ENCODE measurements around the gene THAP4. TPM values are rescaled to one million over a fixed set of nuclear protein-coding genes. Genes with fewer than 3 reads are reported as not detected.

The THAP4 gene
- total RNA-seq, 3 donors from 2014 or later (not counting 1 experiment from before 2014, with no cell fraction given), result 19.8 to 29.2 (median 27.8) TPM

DNA sequence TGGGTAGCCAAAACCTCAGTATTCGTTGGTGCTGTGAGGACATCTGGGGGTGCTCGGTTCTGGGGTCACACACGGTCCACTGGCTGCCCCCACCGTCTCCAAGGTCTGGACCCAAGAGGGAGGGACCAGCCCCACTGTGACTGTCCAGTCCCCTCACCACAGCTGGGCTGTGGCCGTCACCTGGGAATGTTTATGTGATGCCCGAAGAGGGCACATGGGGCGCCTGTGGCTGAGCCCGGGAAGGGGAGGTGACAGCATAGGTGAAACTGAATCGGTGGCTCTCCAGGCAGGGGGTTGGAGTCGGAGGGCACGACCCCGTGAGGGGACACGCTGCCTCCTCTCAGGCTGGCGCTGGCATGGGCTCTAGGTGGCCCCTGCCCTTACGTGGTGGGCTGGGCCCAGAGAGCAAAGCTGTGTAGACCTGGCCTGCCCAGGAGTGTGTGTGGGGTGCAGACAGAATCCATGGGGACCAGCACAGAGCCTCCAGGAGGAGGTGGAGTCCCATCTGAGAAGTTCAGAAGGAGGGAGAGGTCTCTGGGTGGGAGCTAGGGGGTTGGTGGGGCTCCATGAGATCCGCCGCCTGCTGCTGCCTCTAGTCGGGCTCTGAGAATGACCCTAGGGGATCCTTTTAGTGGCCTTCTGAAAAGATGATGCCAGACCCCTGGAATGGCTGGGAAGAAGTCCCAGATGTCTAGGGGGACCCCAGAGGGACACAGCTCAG, 76.6 kb downstream of the THAP4 start:
- peaks cover 5 to 14% of the 10 kb centered on the region in 2 donors for H3K4me1 Mint-ChIP-seq
- peaks cover 12 to 16% of the 10 kb centered on the region in 2 donors for H3K27me3 Mint-ChIP-seq (ENCODE audit: low read depth in 2 of 2)
- H3K4me3 Mint-ChIP-seq, result peak overlapping the region; percentile 86
- no peak overlapping the region for H3K27ac Mint-ChIP-seq
- DNase-seq (no peak), ATAC-seq (no peak)
- Histone ChIP-seq H3K9me3 (ENCODE audit: control insufficient read depth, insufficient read depth, low read length) (peaks cover 3% of the 10 kb centered on the region), H3K27ac (ENCODE audit: low read length) (no peak overlapping the region), H3K36me3 (ENCODE audit: control insufficient read depth, insufficient read depth, low read length) (no peaks in the 10 kb centered on the region), H3K4me1 (ENCODE audit: control insufficient read depth, insufficient read depth, low read length) (peaks cover 21% of the 10 kb centered on the region), H3K27me3 (ENCODE audit: control insufficient read depth, insufficient read depth, low read length) (peaks cover 13% of the 10 kb centered on the region), H3K4me3 (ENCODE audit: low read length) (no peak overlapping the region)
- intact Hi-C loops (cut with micrococcal nuclease), result no loop called here
- WGBS (ENCODE audit: insufficient coverage), result 87% methylated on average over 18 of the region's 18 CpGs
- TF ChIP-seq, protein P1, sequence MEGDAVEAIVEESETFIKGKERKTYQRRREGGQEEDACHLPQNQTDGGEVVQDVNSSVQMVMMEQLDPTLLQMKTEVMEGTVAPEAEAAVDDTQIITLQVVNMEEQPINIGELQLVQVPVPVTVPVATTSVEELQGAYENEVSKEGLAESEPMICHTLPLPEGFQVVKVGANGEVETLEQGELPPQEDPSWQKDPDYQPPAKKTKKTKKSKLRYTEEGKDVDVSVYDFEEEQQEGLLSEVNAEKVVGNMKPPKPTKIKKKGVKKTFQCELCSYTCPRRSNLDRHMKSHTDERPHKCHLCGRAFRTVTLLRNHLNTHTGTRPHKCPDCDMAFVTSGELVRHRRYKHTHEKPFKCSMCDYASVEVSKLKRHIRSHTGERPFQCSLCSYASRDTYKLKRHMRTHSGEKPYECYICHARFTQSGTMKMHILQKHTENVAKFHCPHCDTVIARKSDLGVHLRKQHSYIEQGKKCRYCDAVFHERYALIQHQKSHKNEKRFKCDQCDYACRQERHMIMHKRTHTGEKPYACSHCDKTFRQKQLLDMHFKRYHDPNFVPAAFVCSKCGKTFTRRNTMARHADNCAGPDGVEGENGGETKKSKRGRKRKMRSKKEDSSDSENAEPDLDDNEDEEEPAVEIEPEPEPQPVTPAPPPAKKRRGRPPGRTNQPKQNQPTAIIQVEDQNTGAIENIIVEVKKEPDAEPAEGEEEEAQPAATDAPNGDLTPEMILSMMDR (IDR thresholded peaks at IDR 0.05), result no peak
- H3K36me3 Mint-ChIP-seq, result peaks cover 9% of the 10 kb centered on the region
- peaks cover 0 to 4% of the 10 kb centered on the region in 2 donors for H3K9me3 Mint-ChIP-seq

- no peaks in the 10 kb centered on the region for H3K36me3 ChIP-seq (ENCODE audit: control insufficient read depth, insufficient read depth, low read length)
- intact Hi-C loops (cut with micrococcal nuclease), result no loop called here
- H3K9me3 Mint-ChIP-seq, result peaks cover 0 to 4% of the 10 kb centered on the region in 2 donors
- H3K4me3 Mint-ChIP-seq, result peak overlapping the region; percentile 86
- no peak overlapping the region for H3K27ac Mint-ChIP-seq
- peak overlapping the region; percentile 32 for H3K4me3 ChIP-seq (ENCODE audit: low read length)
- H3K9me3 ChIP-seq (ENCODE audit: control insufficient read depth, insufficient read depth, low read length), result peaks cover 3% of the 10 kb centered on the region
- ATAC-seq (peak; percentile 28 to 57 (median 39)), DNase-seq (no peak)
- H3K4me1 ChIP-seq (ENCODE audit: control insufficient read depth, insufficient read depth, low read length), result peaks cover 17% of the 10 kb centered on the region
- 14% methylated on average over 78 of the region's 78 CpGs for WGBS (ENCODE audit: insufficient coverage)
- peaks cover 9% of the 10 kb centered on the region for H3K36me3 Mint-ChIP-seq
- H3K27ac ChIP-seq (ENCODE audit: low read length), result no peak overlapping the region
- TF ChIP-seq, protein P1 (IDR thresholded peaks at IDR 0.05), result no peak
- peaks cover 5 to 14% of the 10 kb centered on the region in 2 donors for H3K4me1 Mint-ChIP-seq
- H3K27me3 Mint-ChIP-seq (ENCODE audit: low read depth in 2 of 2), result peaks cover 12 to 16% of the 10 kb centered on the region in 2 donors
- H3K27me3 ChIP-seq (ENCODE audit: control insufficient read depth, insufficient read depth, low read length), result peaks cover 13% of the 10 kb centered on the region
Observed at GRCh38 chr2:241559323-241560161, 77.4 kb downstream of the THAP4 start.

GRCh38 chr2:241558532-241559322, 78.2 kb downstream of the THAP4 start, which contains the start of gene BOK:
BOK (plus strand) TSS chr2:241558745; CDS start chr2:241559484, 739 bp downstream.
- no peak within 1 kb of the TSS for H3K27ac Mint-ChIP-seq
- ATAC-seq, result peak; percentile 52 to 72 (median 62)
- Histone ChIP-seq H3K4me1 (ENCODE audit: control insufficient read depth, insufficient read depth, low read length) (peaks cover 14% of the 10 kb centered on the region), H3K9me3 (ENCODE audit: control insufficient read depth, insufficient read depth, low read length) (peaks cover 3% of the 10 kb centered on the region), H3K4me3 (ENCODE audit: low read length) (peak within 1 kb of the TSS; percentile 32), H3K36me3 (ENCODE audit: control insufficient read depth, insufficient read depth, low read length) (no peaks in the 10 kb centered on the region), H3K27ac (ENCODE audit: low read length) (no peak within 1 kb of the TSS), H3K27me3 (ENCODE audit: control insufficient read depth, insufficient read depth, low read length) (peaks cover 13% of the 10 kb centered on the region)
- TF ChIP-seq, protein P1 (IDR thresholded peaks at IDR 0.05), result no peak
- 3% methylated on average over 98 of the region's 98 CpGs for WGBS (ENCODE audit: insufficient coverage)
- no peak for DNase-seq
- H3K4me3 Mint-ChIP-seq, result peak within 1 kb of the TSS; percentile 86
- peaks cover 9% of the 10 kb centered on the region for H3K36me3 Mint-ChIP-seq
- H3K4me1 Mint-ChIP-seq, result peaks cover 5 to 14% of the 10 kb centered on the region in 2 donors
- H3K9me3 Mint-ChIP-seq, result peaks cover 0 to 4% of the 10 kb centered on the region in 2 donors
- intact Hi-C loops (cut with micrococcal nuclease), result no loop called here
- H3K27me3 Mint-ChIP-seq (ENCODE audit: low read depth in 2 of 2), result peaks cover 12 to 16% of the 10 kb centered on the region in 2 donors
